T-helper 1 cell treated with Interleukin-12 subunit alpha and Interleukin-12 subunit beta and Interleukin-4 antibody, amounts not matched to agents 30 μg/mL and 1 μg/mL, for 36 hours (primary cell): ENCODE measurements around the gene IFT22.
"Not testable (repeated sequence)": the region's sequence is repeated elsewhere in the genome, so short reads cannot be mapped to it uniquely, and the experiment has no call there.

Source experiments
- H3K27ac Mint-ChIP-seq: one replicate; pipeline ENCODE4 v1.8.0; 2021; ENCODE audit warnings: mild to moderate bottlenecking, mixed read lengths
- H3K27me3 Mint-ChIP-seq: one replicate; pipeline ENCODE4 v1.8.0; 2021; ENCODE audit warnings: low read depth, mixed read lengths
- H3K36me3 Mint-ChIP-seq: one replicate; pipeline ENCODE4 v1.8.0; 2021; ENCODE audit warnings: low read depth, mixed read lengths
- H3K4me1 Mint-ChIP-seq: one replicate; pipeline ENCODE4 v1.8.0; 2021; ENCODE audit warnings: low read depth, mixed read lengths
- H3K4me3 Mint-ChIP-seq: one replicate; pipeline ENCODE4 v1.8.0; 2021; ENCODE audit warnings: mild to moderate bottlenecking, moderate library complexity, mixed read lengths
- H3K9me3 Mint-ChIP-seq: one replicate; pipeline ENCODE4 v1.8.0; 2021; ENCODE audit warnings: mixed read lengths

Gene IFT22

GRCh38 chr7:101277155-101277554 is 44.5 kb downstream of the IFT22 start:
- Mint-ChIP-seq H3K27me3 (peaks cover 8% of the 10 kb centered on the region), H3K27ac (no peak overlapping the region), H3K4me3 (no peak overlapping the region)

GRCh38 chr7:101273206-101273605 is 48.4 kb downstream of the IFT22 start:
- Mint-ChIP-seq H3K27me3 (peaks cover 11% of the 10 kb centered on the region), H3K4me3 (no peak overlapping the region), H3K36me3 (no peaks in the 10 kb centered on the region), H3K4me1 (no peaks in the 10 kb centered on the region), H3K9me3 (no peaks in the 10 kb centered on the region), H3K27ac (no peak overlapping the region)

More at GRCh38 chr7:101277155-101277554, 44.5 kb downstream of the IFT22 start:
- Mint-ChIP-seq H3K4me1 (no peaks in the 10 kb centered on the region), H3K36me3 (no peaks in the 10 kb centered on the region), H3K9me3 (no peaks in the 10 kb centered on the region)

GRCh38 chr7:101271021-101271420 is 50.6 kb downstream of the IFT22 start:
- Mint-ChIP-seq H3K36me3 (no peaks in the 10 kb centered on the region), H3K27ac (no peak overlapping the region), H3K4me3 (no peak overlapping the region), H3K27me3 (peaks cover 11% of the 10 kb centered on the region), H3K4me1 (no peaks in the 10 kb centered on the region), H3K9me3 (no peaks in the 10 kb centered on the region)

- Mint-ChIP-seq H3K4me3 (no peak overlapping the region), H3K27me3 (peaks cover 15% of the 10 kb centered on the region), H3K27ac (no peak overlapping the region), H3K4me1 (no peaks in the 10 kb centered on the region), H3K36me3 (no peaks in the 10 kb centered on the region), H3K9me3 (no peaks in the 10 kb centered on the region)
Measured at GRCh38 chr7:101269664-101270063, 51.9 kb downstream of the IFT22 start.

DNA sequence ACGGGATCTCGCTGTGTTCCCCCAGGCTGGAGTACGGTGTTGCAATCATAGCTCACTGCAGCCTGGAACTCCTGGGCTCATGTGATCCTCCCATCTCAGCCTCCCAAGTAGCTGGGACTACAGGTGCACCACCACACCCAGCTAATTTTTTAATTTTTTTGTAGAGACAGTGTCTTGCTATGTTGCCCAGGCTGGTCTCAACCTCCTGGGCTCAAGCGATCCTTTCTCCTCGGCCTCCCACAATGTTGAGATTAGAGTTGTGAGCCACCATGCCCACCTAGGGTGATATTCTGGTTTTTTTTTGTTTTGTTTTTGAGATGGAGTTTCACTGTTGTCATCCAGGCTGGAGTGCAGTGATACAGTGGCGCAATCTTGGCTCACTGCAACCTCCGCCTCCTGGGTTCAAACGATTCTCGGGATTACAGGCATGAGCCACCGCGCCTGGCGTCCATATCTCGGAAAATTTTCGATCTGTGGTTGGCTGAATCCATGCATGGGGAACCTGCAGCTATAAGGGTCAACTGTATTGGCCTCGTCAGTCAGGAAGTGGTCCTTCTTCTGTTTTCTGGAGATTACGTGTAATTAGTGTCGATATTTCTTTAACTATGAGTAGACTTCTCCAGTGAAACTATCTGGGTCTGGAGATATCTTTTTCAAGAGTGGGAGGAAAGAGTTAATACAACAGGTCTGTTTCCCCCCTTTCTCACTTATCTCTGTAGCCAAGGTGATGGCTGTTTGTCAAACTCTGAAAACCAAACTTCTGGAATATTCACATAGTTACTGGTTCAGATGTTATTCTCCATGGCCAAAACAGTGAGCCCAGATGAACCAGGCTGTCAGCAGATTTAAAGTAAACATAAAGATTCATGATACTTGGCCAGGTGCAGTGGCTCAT is 55.7 kb downstream of the IFT22 start:
- no peak overlapping the region for H3K27ac Mint-ChIP-seq

DNA sequence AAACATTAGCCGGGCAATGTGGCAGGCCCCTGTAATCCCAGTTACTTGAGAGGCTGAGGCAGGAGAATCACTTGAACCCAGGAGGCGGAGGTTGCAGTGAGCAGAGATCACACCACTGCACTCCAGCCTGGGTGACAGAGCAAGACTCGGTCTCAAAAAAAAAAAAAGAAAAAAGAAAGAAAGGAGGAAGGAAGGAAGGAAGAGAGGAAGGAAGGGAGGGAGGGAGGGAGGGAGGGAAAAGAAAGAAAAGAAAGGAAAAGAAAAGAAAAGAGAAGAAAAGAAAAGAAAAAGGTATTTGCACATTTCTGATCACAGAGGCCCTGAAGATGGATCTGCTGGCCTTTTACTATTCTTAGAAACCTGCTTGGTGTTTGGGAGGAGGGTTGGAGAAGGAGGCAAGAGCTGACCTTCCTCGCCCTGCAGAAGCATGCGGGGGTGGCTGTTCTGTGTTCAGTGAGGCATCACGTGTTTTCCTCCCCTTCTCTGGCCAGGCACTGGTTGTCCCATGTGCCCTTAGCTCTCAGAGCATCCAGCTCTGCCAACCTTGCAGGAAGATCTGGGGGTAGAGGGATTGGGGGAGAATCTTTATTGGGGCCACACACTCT is 57.4 kb downstream of the IFT22 start:
- H3K4me1 Mint-ChIP-seq, H3K36me3 Mint-ChIP-seq, H3K9me3 Mint-ChIP-seq, H3K4me3 Mint-ChIP-seq, H3K27me3 Mint-ChIP-seq, H3K27ac Mint-ChIP-seq: not testable (repeated sequence)

More for the DNA sequence above, 55.7 kb downstream of the IFT22 start:
- Mint-ChIP-seq H3K9me3 (no peaks in the 10 kb centered on the region), H3K36me3 (no peaks in the 10 kb centered on the region), H3K4me1 (no peaks in the 10 kb centered on the region), H3K27me3 (peaks cover 6% of the 10 kb centered on the region), H3K4me3 (no peak overlapping the region)
